Tibial nerve (tissue), 4 donors: ENCODE data around the gene TBXAS1.

Experiments used
- CTCF ChIP-seq, 5 experiments: fragments of 200-600 bp in 3 of 5; fragments of 450-650 bp in 2 of 5; sonication (generic) in 3 of 5; IDR thresholded peaks; one replicate each; pipeline ENCODE4 v1.5.1; 2016 to 2019; ENCODE audit warnings: antibody characterized with exemption in 5 of 5, mild to moderate bottlenecking in 3 of 5, moderate library complexity in 2 of 5
- EP300 ChIP-seq, 2 donors: sonication (generic); formaldehyde crosslinking; IDR thresholded peaks; one replicate each; pipeline ENCODE4 v1.6.1; 2017; ENCODE audit warnings: antibody characterized with exemption in 2 of 2, mild to moderate bottlenecking in 1 of 2
- POLR2A ChIP-seq, 2 donors: fragments of 450-650 bp; IDR thresholded peaks; one replicate each; pipeline ENCODE4 v1.6.1; 2017; ENCODE audit warnings: antibody characterized with exemption in 2 of 2, mild to moderate bottlenecking in 2 of 2, moderate library complexity in 2 of 2

GRCh38 chr7:139883814-139884213 is 54.8 kb downstream of the TBXAS1 start:
- TF ChIP-seq CTCF (IDR thresholded peaks at IDR 0.05), result no peak
- no peak for TF ChIP-seq EP300 (IDR thresholded peaks at IDR 0.05)
- TF ChIP-seq POLR2A (IDR thresholded peaks at IDR 0.05), result no peak
